ENCODE data around the gene RAD23B.
"Not testable (repeated sequence)": the region's sequence is repeated elsewhere in the genome, so short reads cannot be mapped to it uniquely, and the experiment has no call there.

Gene RAD23B

GRCh38 chr9:107282759-107283622 lies at the start of gene RAD23B:
Gene RAD23B, plus strand, starts transcription at chr9:107283279. Its CDS starts 351 bp downstream, at chr9:107283630.
- peak; percentile 95 for DNase-seq (ENCODE audit: low spot score)

GRCh38 chr9:107235765-107236442 lies 47.2 kb upstream of the RAD23B start:
- DNase-seq (ENCODE audit: low spot score): no peak

GRCh38 chr9:107237873-107238272 lies 45.2 kb upstream of the RAD23B start:
- no peak for DNase-seq (ENCODE audit: low spot score)

GRCh38 chr9:107239474-107239873 lies 43.6 kb upstream of the RAD23B start:
- DNase-seq (ENCODE audit: low spot score): no peak

GRCh38 chr9:107240260-107240659 lies 42.8 kb upstream of the RAD23B start:
- no peak for DNase-seq (ENCODE audit: low spot score)

GRCh38 chr9:107242073-107243030 lies 40.7 kb upstream of the RAD23B start:
- no peak for DNase-seq (ENCODE audit: low spot score)

- DNase-seq (ENCODE audit: low spot score): no peak
Observed at GRCh38 chr9:107243742-107244141, 39.3 kb upstream of the RAD23B start.

- no peak for DNase-seq (ENCODE audit: low spot score)
Observed at GRCh38 chr9:107246259-107247254, 36.5 kb upstream of the RAD23B start.

- DNase-seq (ENCODE audit: low spot score): no peak
Observed at GRCh38 chr9:107248714-107249113, 34.4 kb upstream of the RAD23B start.

GRCh38 chr9:107249131-107249533 lies 33.9 kb upstream of the RAD23B start:
- no peak for DNase-seq (ENCODE audit: low spot score)

- no peak for DNase-seq (ENCODE audit: low spot score)
Observed at GRCh38 chr9:107249665-107250285, 33.3 kb upstream of the RAD23B start.

- DNase-seq (ENCODE audit: low spot score): peak; percentile 51
Observed at GRCh38 chr9:107251756-107252322, 31.2 kb upstream of the RAD23B start.

GRCh38 chr9:107258919-107259318 lies 24.2 kb upstream of the RAD23B start:
- no peak for DNase-seq (ENCODE audit: low spot score)

- DNase-seq (ENCODE audit: low spot score): not testable (repeated sequence)
Observed at GRCh38 chr9:107259751-107260313, 23.2 kb upstream of the RAD23B start.

GRCh38 chr9:107260437-107261081 lies 22.5 kb upstream of the RAD23B start:
- DNase-seq (ENCODE audit: low spot score): no peak

GRCh38 chr9:107261106-107261505 lies 22.0 kb upstream of the RAD23B start:
- no peak for DNase-seq (ENCODE audit: low spot score)

- no peak for DNase-seq (ENCODE audit: low spot score)
Observed at GRCh38 chr9:107263289-107263688, 19.8 kb upstream of the RAD23B start.

- no peak for DNase-seq (ENCODE audit: low spot score)
Observed at GRCh38 chr9:107266624-107267368, 16.3 kb upstream of the RAD23B start.
